Embryonic facial prominence (tissue), 1 donor: Measurements from ENCODE around the gene HCAR2.
"Not testable (repeated sequence)": the region's sequence is repeated elsewhere in the genome, so short reads cannot be mapped to it uniquely, and the experiment has no call there.

Experiments used
- DNase-seq: peaks from one replicate; pipeline ENCODE4 v3.0.0-alpha.2; 2016; ENCODE audit errors: extremely low spot score

Gene HCAR2

GRCh38 chr12:122702890-122703611, at the start of gene HCAR2:
Gene HCAR2 (minus strand): TSS chr12:122703357. CDS start chr12:122703283, 74 bp downstream.
- not testable (repeated sequence) for DNase-seq

- peak; percentile 96 for DNase-seq
Measured at GRCh38 chr12:122752464-122753318, 49.5 kb upstream of the HCAR2 start, which contains the start of gene DENR. Gene DENR (plus strand): TSS chr12:122752824. CDS start chr12:122753702, 878 bp downstream.

GRCh38 chr12:122750781-122751515, 47.8 kb upstream of the HCAR2 start:
- not testable (repeated sequence) for DNase-seq

- DNase-seq, result no peak
Measured at GRCh38 chr12:122749569-122750332, 46.6 kb upstream of the HCAR2 start.

GRCh38 chr12:122747224-122748135, 44.3 kb upstream of the HCAR2 start:
- DNase-seq, result no peak

GRCh38 chr12:122743895-122744525, 40.9 kb upstream of the HCAR2 start:
- no peak for DNase-seq

GRCh38 chr12:122740351-122740750, 37.2 kb upstream of the HCAR2 start:
- DNase-seq, result no peak

- DNase-seq, result no peak
Measured at GRCh38 chr12:122738571-122738970, 35.4 kb upstream of the HCAR2 start.

- no peak for DNase-seq
Measured at GRCh38 chr12:122732611-122733010, 29.5 kb upstream of the HCAR2 start.

GRCh38 chr12:122732170-122732569, 29.0 kb upstream of the HCAR2 start:
- DNase-seq, result no peak

- DNase-seq, result no peak
Measured at GRCh38 chr12:122730215-122731014, 27.3 kb upstream of the HCAR2 start, which contains the start of gene HCAR1. Gene HCAR1 (minus strand): TSS chr12:122730844. CDS start chr12:122730339, 505 bp downstream.

GRCh38 chr12:122729583-122730214, 26.5 kb upstream of the HCAR2 start:
- no peak for DNase-seq

- no peak for DNase-seq
Measured at GRCh38 chr12:122726080-122726558, 23.0 kb upstream of the HCAR2 start.

GRCh38 chr12:122725452-122726079, 22.4 kb upstream of the HCAR2 start:
- no peak for DNase-seq

- no peak for DNase-seq
Measured at GRCh38 chr12:122724641-122725243, 21.6 kb upstream of the HCAR2 start.

GRCh38 chr12:122722387-122722786, 19.2 kb upstream of the HCAR2 start:
- DNase-seq, result no peak

- DNase-seq, result no peak
Measured at GRCh38 chr12:122721057-122721545, 17.9 kb upstream of the HCAR2 start.
